Coronary artery (tissue), 2 donors: ENCODE measurements around the gene WDR47.
"Not testable (repeated sequence)": the region's sequence is repeated elsewhere in the genome, so short reads cannot be mapped to it uniquely, and the experiment has no call there.

ENCODE experiments used
- DNase-seq: peaks from one replicate; pipeline ENCODE4 v3.0.0-alpha.2; 2017; ENCODE audit warnings: low spot score
- H3K27ac ChIP-seq, 2 donors: fragments of 200-600 bp; sonication (generic); one replicate each; pipeline ENCODE4 v1.5.1; 2016 to 2019
- H3K4me3 ChIP-seq: fragments of 200-600 bp; sonication (generic); 2 replicates; pipeline ENCODE4 v1.5.1; 2016; ENCODE audit warnings: mild to moderate bottlenecking, moderate library complexity
- TF ChIP-seq, protein P1 (sequence below): fragments of 200-600 bp; sonication (generic); IDR thresholded peaks from one replicate; pipeline ENCODE4 v1.5.1; 2019; ENCODE audit warnings: antibody characterized with exemption

Gene WDR47

GRCh38 chr1:109034382-109034781, 7.5 kb downstream of the WDR47 start:
- no peak overlapping the region for H3K4me3 ChIP-seq
- no peak overlapping the region for H3K27ac ChIP-seq
- TF ChIP-seq, protein P1, sequence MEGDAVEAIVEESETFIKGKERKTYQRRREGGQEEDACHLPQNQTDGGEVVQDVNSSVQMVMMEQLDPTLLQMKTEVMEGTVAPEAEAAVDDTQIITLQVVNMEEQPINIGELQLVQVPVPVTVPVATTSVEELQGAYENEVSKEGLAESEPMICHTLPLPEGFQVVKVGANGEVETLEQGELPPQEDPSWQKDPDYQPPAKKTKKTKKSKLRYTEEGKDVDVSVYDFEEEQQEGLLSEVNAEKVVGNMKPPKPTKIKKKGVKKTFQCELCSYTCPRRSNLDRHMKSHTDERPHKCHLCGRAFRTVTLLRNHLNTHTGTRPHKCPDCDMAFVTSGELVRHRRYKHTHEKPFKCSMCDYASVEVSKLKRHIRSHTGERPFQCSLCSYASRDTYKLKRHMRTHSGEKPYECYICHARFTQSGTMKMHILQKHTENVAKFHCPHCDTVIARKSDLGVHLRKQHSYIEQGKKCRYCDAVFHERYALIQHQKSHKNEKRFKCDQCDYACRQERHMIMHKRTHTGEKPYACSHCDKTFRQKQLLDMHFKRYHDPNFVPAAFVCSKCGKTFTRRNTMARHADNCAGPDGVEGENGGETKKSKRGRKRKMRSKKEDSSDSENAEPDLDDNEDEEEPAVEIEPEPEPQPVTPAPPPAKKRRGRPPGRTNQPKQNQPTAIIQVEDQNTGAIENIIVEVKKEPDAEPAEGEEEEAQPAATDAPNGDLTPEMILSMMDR, result no peak
- DNase-seq, result no peak

GRCh38 chr1:109029493-109029892, 12.4 kb downstream of the WDR47 start:
- H3K27ac ChIP-seq, H3K4me3 ChIP-seq, DNase-seq: not testable (repeated sequence)

- DNase-seq, result no peak
- Histone ChIP-seq H3K4me3 (no peak overlapping the region), H3K27ac (no peak overlapping the region)
- TF ChIP-seq, protein P1, result no peak
These were observed 14.1 kb downstream of the WDR47 start for GRCh38 chr1:109027841-109028240.

DNA sequence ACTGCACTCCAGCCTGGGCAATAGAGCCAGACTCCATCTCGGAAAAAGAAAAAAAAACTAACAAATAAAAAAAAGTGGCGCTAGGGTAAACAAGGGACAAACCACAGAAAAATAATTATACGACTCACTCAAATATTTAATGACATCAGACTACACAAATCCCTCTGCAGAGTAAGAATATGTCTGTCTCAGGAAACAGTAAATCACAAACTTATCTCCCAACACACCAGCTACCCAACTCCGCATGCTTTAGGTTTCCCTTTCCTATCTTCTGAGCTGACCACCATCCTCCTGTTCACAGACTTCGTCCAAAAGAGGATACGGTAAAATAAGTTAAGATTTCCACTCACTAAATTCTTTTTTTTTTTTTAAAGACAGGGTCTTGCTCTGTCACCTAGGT, 16.2 kb downstream of the WDR47 start:
- no peak for DNase-seq
- Histone ChIP-seq H3K27ac (no peak overlapping the region), H3K4me3 (no peak overlapping the region)
- TF ChIP-seq, protein P1, result no peak

GRCh38 chr1:109024646-109025045, 17.3 kb downstream of the WDR47 start:
- Histone ChIP-seq H3K4me3 (no peak overlapping the region), H3K27ac (no peak overlapping the region)
- DNase-seq, result no peak
- TF ChIP-seq, protein P1, result no peak

GRCh38 chr1:109020693-109021257, 21.1 kb downstream of the WDR47 start:
- no peak overlapping the region for H3K4me3 ChIP-seq
- H3K27ac ChIP-seq, result no peak overlapping the region
- DNase-seq, result no peak
- TF ChIP-seq, protein P1, result no peak

- H3K27ac ChIP-seq, H3K4me3 ChIP-seq, DNase-seq: not testable (repeated sequence)
These were observed 24.2 kb downstream of the WDR47 start for GRCh38 chr1:109017719-109018118.

DNA sequence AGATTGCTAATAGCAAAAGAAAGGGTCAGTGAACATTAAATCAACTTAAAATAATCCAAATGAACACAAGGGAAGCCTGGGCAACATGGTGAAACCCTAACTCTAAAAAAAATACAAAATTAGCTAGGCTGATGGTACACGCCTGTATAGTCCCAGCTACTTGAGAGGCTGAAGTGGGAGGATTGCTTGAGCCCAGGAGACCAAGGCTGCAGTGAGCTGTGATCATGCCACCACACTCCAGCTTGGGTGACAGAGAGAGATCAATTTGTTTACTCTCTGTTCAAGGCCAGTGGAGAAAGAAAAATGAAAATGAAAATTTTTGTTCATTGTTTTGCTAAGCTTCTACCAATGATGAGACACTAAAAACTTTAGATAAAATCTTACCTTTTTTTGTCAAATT, 24.8 kb downstream of the WDR47 start:
- no peak for DNase-seq
- Histone ChIP-seq H3K4me3 (no peak overlapping the region), H3K27ac (no peak overlapping the region)
- TF ChIP-seq, protein P1, result no peak
